Posterior cingulate gyrus (tissue), 11 donors: ENCODE results near the gene CUEDC1.

Source experiments
- DNase-seq, 10 donors: peaks; one replicate each; pipeline versions ENCODE4 v3.0.0 to v3.0.0-alpha.2; 2020 to 2021; ENCODE audit warnings: mixed read lengths in 3 of 10
- intact Hi-C: fragments of 100-400 bp; cut with DNase I; formaldehyde crosslinking; loops from one replicate; pipeline ENCODE4 v1.15.1; 2023

Gene CUEDC1

GRCh38 chr17:57887161-57887560 lies 68.1 kb downstream of the CUEDC1 start:
- intact Hi-C loops: no loop called here
- DNase-seq: no peak

- intact Hi-C loops: no loop called here
- no peak for DNase-seq
Observed at GRCh38 chr17:57886020-57886419, 69.2 kb downstream of the CUEDC1 start.

- intact Hi-C loops: no loop called here
- DNase-seq: peak in 2 of 10 donors; percentile 68 to 81
Observed at GRCh38 chr17:57885148-57885915, 69.9 kb downstream of the CUEDC1 start.

- intact Hi-C loops: no loop called here
- peak in 1 of 10 donors; percentile 60 for DNase-seq
Observed at GRCh38 chr17:57881783-57882351, 73.3 kb downstream of the CUEDC1 start.

- intact Hi-C loops: no loop called here
- no peak for DNase-seq
Observed at GRCh38 chr17:57881143-57881542, 74.1 kb downstream of the CUEDC1 start.

GRCh38 chr17:57880086-57880456 lies 75.1 kb downstream of the CUEDC1 start:
- intact Hi-C loops: no loop called here
- DNase-seq: no peak

GRCh38 chr17:57879437-57880085 lies 75.7 kb downstream of the CUEDC1 start:
- DNase-seq: no peak
- intact Hi-C loops: no loop called here

GRCh38 chr17:57877803-57878377 lies 77.3 kb downstream of the CUEDC1 start:
- intact Hi-C loops: no loop called here

GRCh38 chr17:57876866-57877237 lies 78.4 kb downstream of the CUEDC1 start:
- DNase-seq: no peak
- intact Hi-C loops: no loop called here

More at GRCh38 chr17:57877803-57878377, 77.3 kb downstream of the CUEDC1 start:
- DNase-seq: peak in 1 of 10 donors; percentile 7

GRCh38 chr17:57876023-57876865 lies 79.0 kb downstream of the CUEDC1 start:
- intact Hi-C loops: no loop called here
- peak in 2 of 10 donors; percentile 32 to 65 for DNase-seq

GRCh38 chr17:57875290-57876022 lies 79.8 kb downstream of the CUEDC1 start:
- intact Hi-C loops: no loop called here
- peak; percentile 69 to 96 (median 77) for DNase-seq

GRCh38 chr17:57874434-57875289 lies 80.5 kb downstream of the CUEDC1 start:
- peak; percentile 73 to 97 (median 84) for DNase-seq
- intact Hi-C loops: no loop called here

GRCh38 chr17:57874058-57874419 lies 81.2 kb downstream of the CUEDC1 start:
- intact Hi-C loops: no loop called here
- DNase-seq: no peak

- intact Hi-C loops: no loop called here
- peak in 3 of 10 donors; percentile 37 to 82 (median 39) for DNase-seq
Observed at GRCh38 chr17:57873261-57874057, 81.8 kb downstream of the CUEDC1 start.

GRCh38 chr17:57872536-57872935 lies 82.7 kb downstream of the CUEDC1 start:
- peak in 2 of 10 donors; percentile 69 to 71 for DNase-seq
- intact Hi-C loops: no loop called here

- peak in 2 of 10 donors; percentile 23 to 61 for DNase-seq
- intact Hi-C loops: no loop called here
Observed at GRCh38 chr17:57871863-57872262, 83.3 kb downstream of the CUEDC1 start.

- DNase-seq: peak in 1 of 10 donors; percentile 52
- intact Hi-C loops: no loop called here
Observed at GRCh38 chr17:57871155-57871554, 84.1 kb downstream of the CUEDC1 start.

GRCh38 chr17:57870283-57870635 lies 85.0 kb downstream of the CUEDC1 start:
- DNase-seq: no peak
- intact Hi-C loops: no loop called here
